Fibroblast of skin of back (primary cell): ENCODE data around the gene SHC3.
A peak's percentile ranks its signal among the peaks of the same experiment; 100 is the strongest.

Experiments
- DNase-seq: peaks from one replicate; pipeline ENCODE4 v3.0.0-alpha.2; 2013

SHC3 gene

GRCh38 chr9:89022001-89022759 lies 156.4 kb downstream of the SHC3 start:
- DNase-seq = peak; percentile 11

GRCh38 chr9:89021154-89021803 lies 157.3 kb downstream of the SHC3 start:
- DNase-seq = peak; percentile 86

- DNase-seq = no peak
These were observed 157.9 kb downstream of the SHC3 start for GRCh38 chr9:89020754-89021153.

- DNase-seq = peak; percentile 35
These were observed 163.3 kb downstream of the SHC3 start for GRCh38 chr9:89015336-89015735.

- DNase-seq = no peak
These were observed 164.5 kb downstream of the SHC3 start for GRCh38 chr9:89014153-89014552.

GRCh38 chr9:89013660-89014059 lies 165.0 kb downstream of the SHC3 start:
- DNase-seq = no peak

- no peak for DNase-seq
These were observed 166.2 kb downstream of the SHC3 start for GRCh38 chr9:89012294-89013042.

GRCh38 chr9:89011683-89012082 lies 166.9 kb downstream of the SHC3 start:
- no peak for DNase-seq

- no peak for DNase-seq
These were observed 168.0 kb downstream of the SHC3 start for GRCh38 chr9:89010526-89011111.

GRCh38 chr9:89010056-89010455 lies 168.6 kb downstream of the SHC3 start:
- no peak for DNase-seq

- DNase-seq = no peak
These were observed 169.1 kb downstream of the SHC3 start for GRCh38 chr9:89009546-89009840.

- no peak for DNase-seq
These were observed 169.7 kb downstream of the SHC3 start for GRCh38 chr9:89008744-89009545.

GRCh38 chr9:89008055-89008743 lies 170.4 kb downstream of the SHC3 start:
- DNase-seq = no peak

GRCh38 chr9:89006996-89007967 lies 171.3 kb downstream of the SHC3 start:
- no peak for DNase-seq

GRCh38 chr9:89006267-89006666 lies 172.4 kb downstream of the SHC3 start:
- no peak for DNase-seq

GRCh38 chr9:89005323-89005722 lies 173.3 kb downstream of the SHC3 start:
- no peak for DNase-seq

- no peak for DNase-seq
These were observed 175.6 kb downstream of the SHC3 start for GRCh38 chr9:89002987-89003386.

- DNase-seq = no peak
These were observed 176.6 kb downstream of the SHC3 start for GRCh38 chr9:89001917-89002540.

GRCh38 chr9:89000973-89001916 lies 177.4 kb downstream of the SHC3 start:
- peak; percentile 77 for DNase-seq
